HepG2 (cell line): ENCODE data around the gene CERS6. TPM values are rescaled to one million over a fixed set of nuclear protein-coding genes. Genes with fewer than 3 reads are reported as not detected.
A peak's percentile ranks its signal among the peaks of the same experiment; 100 is the strongest.

Experiments used
- BRD4 ChIP-seq: sonication (generic); formaldehyde crosslinking; IDR thresholded peaks from 2 replicates; pipeline ENCODE4 v1.4.0; 2020; ENCODE audit warnings: missing genetic modification reagents
- CBX1 ChIP-seq: IDR thresholded peaks from one replicate; pipeline ENCODE4 v1.6.1; 2016; ENCODE audit warnings: antibody characterized with exemption, low read depth
- CCDC6 ChIP-seq: sonication (generic); formaldehyde crosslinking; IDR thresholded peaks from 2 replicates; pipeline ENCODE4 v1.8.1; 2022; ENCODE audit warnings: mild to moderate bottlenecking, missing genetic modification reagents, moderate library complexity
- CHD4 ChIP-seq: fragments of 200-600 bp; sonication (generic); IDR thresholded peaks from 2 replicates; pipeline ENCODE4 v1.7.0; 2017; ENCODE audit warnings: mild to moderate bottlenecking, low read length, borderline replicate concordance
- ELF3 ChIP-seq: IDR thresholded peaks from 2 replicates; pipeline ENCODE4 v1.6.1; 2016; ENCODE audit warnings: missing genetic modification reagents, missing compliant biosample characterization
- FOSL2 ChIP-seq: sonication (generic); formaldehyde crosslinking; IDR thresholded peaks from 2 replicates; pipeline ENCODE4 v1.4.0; 2020; ENCODE audit warnings: missing genetic modification reagents
- HCFC1 ChIP-seq: fragments of 150-350 bp; IDR thresholded peaks from 2 replicates; pipeline ENCODE4 v1.6.1; 2014; ENCODE audit warnings: low read depth, low read length
- JARID2 ChIP-seq: sonication (generic); formaldehyde crosslinking; IDR thresholded peaks from 2 replicates; pipeline ENCODE4 v1.8.1; 2023; ENCODE audit warnings: missing genetic modification reagents, inconsistent platforms; ENCODE audit not compliant: insufficient replicate concordance
- KDM6A ChIP-seq: IDR thresholded peaks from 2 replicates; pipeline ENCODE4 v1.6.1; 2016; ENCODE audit warnings: low read depth
- SP2 ChIP-seq: sonication (generic); formaldehyde crosslinking; IDR thresholded peaks from 2 replicates; pipeline ENCODE4 v1.5.1; 2020; ENCODE audit warnings: mild to moderate bottlenecking, missing genetic modification reagents
- TBX3 ChIP-seq: fragments of 450-650 bp; IDR thresholded peaks from 2 replicates; pipeline ENCODE4 v1.6.1; 2017; ENCODE audit warnings: antibody characterized with exemption, mild to moderate bottlenecking, inconsistent platforms, borderline replicate concordance
- ZMYM2 ChIP-seq: sonication (generic); formaldehyde crosslinking; IDR thresholded peaks from 2 replicates; pipeline ENCODE4 v1.8.0; 2022; ENCODE audit warnings: mild to moderate bottlenecking, missing genetic modification reagents
- ZNF350 ChIP-seq: sonication (generic); formaldehyde crosslinking; IDR thresholded peaks from 2 replicates; pipeline ENCODE4 v1.4.0; 2020; ENCODE audit warnings: mild to moderate bottlenecking, low read depth, missing genetic modification reagents, borderline replicate concordance
- ZNF431 ChIP-seq: sonication (generic); formaldehyde crosslinking; IDR thresholded peaks from 2 replicates; pipeline ENCODE4 v1.9.0; 2022; ENCODE audit warnings: missing genetic modification reagents, low read depth, mild to moderate bottlenecking, borderline replicate concordance
- ZNF530 ChIP-seq: sonication (generic); formaldehyde crosslinking; IDR thresholded peaks from 2 replicates; pipeline ENCODE4 v1.5.0; 2020; ENCODE audit warnings: low read depth, mild to moderate bottlenecking, missing genetic modification reagents
- ZNF556 ChIP-seq: sonication (generic); formaldehyde crosslinking; IDR thresholded peaks from 2 replicates; pipeline ENCODE4 v1.4.0; 2020; ENCODE audit warnings: mild to moderate bottlenecking, missing genetic modification reagents, borderline replicate concordance
- ZNF614 ChIP-seq: IDR thresholded peaks from 2 replicates; pipeline ENCODE4 v1.6.1; 2018; ENCODE audit warnings: missing biosample characterization, missing genetic modification reagents, inconsistent platforms, borderline replicate concordance
- ZNF879 ChIP-seq: sonication (generic); formaldehyde crosslinking; IDR thresholded peaks from 2 replicates; pipeline ENCODE4 v1.8.1; 2023; ENCODE audit warnings: missing genetic modification reagents
- polyA plus RNA-seq, 8 experiments: library from polyadenylated mRNA; depleted of rRNA in 3 of 8; stranded (reverse) in 7 of 8; unstranded in 1 of 8; fragments of >200 nt; fragmentation: Illumina TruSeq in 4 of 8; extraction: Trizol in 4 of 8; gene quantifications; 2 replicates each; pipeline versions ENCODE4 v1.2.1 to v1.2.3, GENCODE V29; 2011 to 2016; ENCODE audit warnings: low read depth in 4 of 8, missing spikeins in 1 of 8, mixed read lengths in 1 of 8; ENCODE audit not compliant: insufficient read depth in 1 of 8
- total RNA-seq, 5 experiments: library from RNA; depleted of rRNA; stranded (reverse); fragments of >200 nt; fragmentation: Illumina TruSeq; extraction: Trizol; gene quantifications; 2 replicates each; pipeline ENCODE4 v1.2.3, GENCODE V29; 2016; ENCODE audit warnings: low read depth in 1 of 5
- TF ChIP-seq, protein P1 (sequence below): sonication (generic); formaldehyde crosslinking; IDR thresholded peaks from 2 replicates; pipeline ENCODE4 v1.5.0; 2020; ENCODE audit warnings: mild to moderate bottlenecking, missing genetic modification reagents
- TF ChIP-seq, protein P2 (sequence below): sonication (generic); formaldehyde crosslinking; IDR thresholded peaks from 2 replicates; pipeline ENCODE4 v1.5.0; 2020; ENCODE audit warnings: mild to moderate bottlenecking, missing genetic modification reagents, borderline replicate concordance
- TF ChIP-seq, protein P3 (sequence below): sonication (generic); formaldehyde crosslinking; IDR thresholded peaks from 2 replicates; pipeline ENCODE4 v1.4.0; 2020; ENCODE audit warnings: mild to moderate bottlenecking, missing genetic modification reagents
- TF ChIP-seq, protein P4 (sequence below): sonication (generic); formaldehyde crosslinking; IDR thresholded peaks from 2 replicates; pipeline ENCODE4 v1.4.0; 2020; ENCODE audit warnings: missing genetic modification reagents
- TF ChIP-seq, protein P5 (sequence below): sonication (generic); formaldehyde crosslinking; IDR thresholded peaks from 2 replicates; pipeline ENCODE4 v1.9.0; 2021; ENCODE audit warnings: missing genetic modification reagents, borderline replicate concordance

CERS6 gene
- total and polyA plus RNA-seq, 2 of the 13 experiments (the other 11 are each of a cell fraction or from before 2014, with no cell fraction given): 10.1 to 20.3 TPM

DNA sequence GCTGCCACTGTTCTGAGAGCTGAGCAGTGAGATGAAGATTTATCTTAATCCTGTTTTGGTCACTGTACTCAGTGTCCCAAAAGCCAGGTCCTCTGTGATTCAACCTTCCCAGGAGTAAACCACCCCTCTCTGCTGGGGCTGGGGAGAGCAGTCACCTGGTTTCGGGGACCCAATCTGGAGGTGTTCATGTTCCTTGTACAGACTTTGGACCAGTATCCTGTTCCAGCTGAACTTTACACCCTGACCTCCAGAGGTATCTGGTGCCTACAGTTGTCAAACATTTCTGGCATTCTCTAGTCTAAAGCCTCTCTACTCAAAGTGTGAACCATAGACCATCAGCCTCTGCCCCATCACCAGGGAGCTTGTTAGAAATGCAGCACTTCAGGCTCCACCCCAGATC is 22.1 kb downstream of the CERS6 start (continued):
- TF ChIP-seq, protein P1, sequence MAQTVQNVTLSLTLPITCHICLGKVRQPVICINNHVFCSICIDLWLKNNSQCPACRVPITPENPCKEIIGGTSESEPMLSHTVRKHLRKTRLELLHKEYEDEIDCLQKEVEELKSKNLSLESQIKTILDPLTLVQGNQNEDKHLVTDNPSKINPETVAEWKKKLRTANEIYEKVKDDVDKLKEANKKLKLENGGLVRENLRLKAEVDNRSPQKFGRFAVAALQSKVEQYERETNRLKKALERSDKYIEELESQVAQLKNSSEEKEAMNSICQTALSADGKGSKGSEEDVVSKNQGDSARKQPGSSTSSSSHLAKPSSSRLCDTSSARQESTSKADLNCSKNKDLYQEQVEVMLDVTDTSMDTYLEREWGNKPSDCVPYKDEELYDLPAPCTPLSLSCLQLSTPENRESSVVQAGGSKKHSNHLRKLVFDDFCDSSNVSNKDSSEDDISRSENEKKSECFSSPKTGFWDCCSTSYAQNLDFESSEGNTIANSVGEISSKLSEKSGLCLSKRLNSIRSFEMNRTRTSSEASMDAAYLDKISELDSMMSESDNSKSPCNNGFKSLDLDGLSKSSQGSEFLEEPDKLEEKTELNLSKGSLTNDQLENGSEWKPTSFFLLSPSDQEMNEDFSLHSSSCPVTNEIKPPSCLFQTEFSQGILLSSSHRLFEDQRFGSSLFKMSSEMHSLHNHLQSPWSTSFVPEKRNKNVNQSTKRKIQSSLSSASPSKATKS (CRISPR knock-in tag): no peak
- TF ChIP-seq CHD4 (no peak), ZNF350 (CRISPR knock-in tag) (peak; percentile 22; the same call in 1 of the 2 replicates), BRD4 (no peak), CBX1 (no peak), ZMYM2 (peak; percentile 98), CCDC6 (CRISPR knock-in tag) (no peak), ELF3 (CRISPR knock-in tag) (no peak), ZNF431 (CRISPR knock-in tag) (no peak), JARID2 (no peak), ZNF614 (peak; percentile 77; the same call in 1 of the 2 replicates), ZNF879 (no peak), TBX3 (peak; percentile 63; the same call in 1 of the 2 replicates), ZNF556 (CRISPR knock-in tag) (peak; percentile 60; the same call in 1 of the 2 replicates), SP2 (no peak), KDM6A (CRISPR knock-in tag) (peak; percentile 48; the same call in 1 of the 2 replicates), FOSL2 (CRISPR knock-in tag) (no peak), HCFC1 (no peak), ZNF530 (CRISPR knock-in tag) (no peak)
- TF ChIP-seq, protein P2, sequence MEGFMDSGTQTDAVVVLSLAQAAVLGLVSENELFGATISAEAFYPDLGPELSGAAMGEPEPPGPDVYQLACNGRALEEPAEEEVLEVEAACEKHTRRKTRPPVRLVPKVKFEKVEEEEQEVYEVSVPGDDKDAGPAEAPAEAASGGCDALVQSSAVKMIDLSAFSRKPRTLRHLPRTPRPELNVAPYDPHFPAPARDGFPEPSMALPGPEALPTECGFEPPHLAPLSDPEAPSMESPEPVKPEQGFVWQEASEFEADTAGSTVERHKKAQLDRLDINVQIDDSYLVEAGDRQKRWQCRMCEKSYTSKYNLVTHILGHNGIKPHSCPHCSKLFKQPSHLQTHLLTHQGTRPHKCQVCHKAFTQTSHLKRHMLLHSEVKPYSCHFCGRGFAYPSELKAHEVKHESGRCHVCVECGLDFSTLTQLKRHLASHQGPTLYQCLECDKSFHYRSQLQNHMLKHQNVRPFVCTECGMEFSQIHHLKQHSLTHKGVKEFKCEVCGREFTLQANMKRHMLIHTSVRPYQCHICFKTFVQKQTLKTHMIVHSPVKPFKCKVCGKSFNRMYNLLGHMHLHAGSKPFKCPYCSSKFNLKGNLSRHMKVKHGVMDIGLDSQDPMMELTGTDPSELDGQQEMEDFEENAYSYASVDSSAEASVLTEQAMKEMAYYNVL (CRISPR knock-in tag): no peak
- TF ChIP-seq, protein P3, sequence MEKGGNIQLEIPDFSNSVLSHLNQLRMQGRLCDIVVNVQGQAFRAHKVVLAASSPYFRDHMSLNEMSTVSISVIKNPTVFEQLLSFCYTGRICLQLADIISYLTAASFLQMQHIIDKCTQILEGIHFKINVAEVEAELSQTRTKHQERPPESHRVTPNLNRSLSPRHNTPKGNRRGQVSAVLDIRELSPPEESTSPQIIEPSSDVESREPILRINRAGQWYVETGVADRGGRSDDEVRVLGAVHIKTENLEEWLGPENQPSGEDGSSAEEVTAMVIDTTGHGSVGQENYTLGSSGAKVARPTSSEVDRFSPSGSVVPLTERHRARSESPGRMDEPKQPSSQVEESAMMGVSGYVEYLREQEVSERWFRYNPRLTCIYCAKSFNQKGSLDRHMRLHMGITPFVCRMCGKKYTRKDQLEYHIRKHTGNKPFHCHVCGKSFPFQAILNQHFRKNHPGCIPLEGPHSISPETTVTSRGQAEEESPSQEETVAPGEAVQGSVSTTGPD (CRISPR knock-in tag): no peak
- TF ChIP-seq, protein P4, sequence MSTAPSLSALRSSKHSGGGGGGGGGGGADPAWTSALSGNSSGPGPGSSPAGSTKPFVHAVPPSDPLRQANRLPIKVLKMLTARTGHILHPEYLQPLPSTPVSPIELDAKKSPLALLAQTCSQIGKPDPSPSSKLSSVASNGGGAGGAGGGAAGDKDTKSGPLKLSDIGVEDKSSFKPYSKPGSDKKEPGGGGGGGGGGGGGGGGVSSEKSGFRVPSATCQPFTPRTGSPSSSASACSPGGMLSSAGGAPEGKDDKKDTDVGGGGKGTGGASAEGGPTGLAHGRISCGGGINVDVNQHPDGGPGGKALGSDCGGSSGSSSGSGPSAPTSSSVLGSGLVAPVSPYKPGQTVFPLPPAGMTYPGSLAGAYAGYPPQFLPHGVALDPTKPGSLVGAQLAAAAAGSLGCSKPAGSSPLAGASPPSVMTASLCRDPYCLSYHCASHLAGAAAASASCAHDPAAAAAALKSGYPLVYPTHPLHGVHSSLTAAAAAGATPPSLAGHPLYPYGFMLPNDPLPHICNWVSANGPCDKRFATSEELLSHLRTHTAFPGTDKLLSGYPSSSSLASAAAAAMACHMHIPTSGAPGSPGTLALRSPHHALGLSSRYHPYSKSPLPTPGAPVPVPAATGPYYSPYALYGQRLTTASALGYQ: no peak
- TF ChIP-seq, protein P5, sequence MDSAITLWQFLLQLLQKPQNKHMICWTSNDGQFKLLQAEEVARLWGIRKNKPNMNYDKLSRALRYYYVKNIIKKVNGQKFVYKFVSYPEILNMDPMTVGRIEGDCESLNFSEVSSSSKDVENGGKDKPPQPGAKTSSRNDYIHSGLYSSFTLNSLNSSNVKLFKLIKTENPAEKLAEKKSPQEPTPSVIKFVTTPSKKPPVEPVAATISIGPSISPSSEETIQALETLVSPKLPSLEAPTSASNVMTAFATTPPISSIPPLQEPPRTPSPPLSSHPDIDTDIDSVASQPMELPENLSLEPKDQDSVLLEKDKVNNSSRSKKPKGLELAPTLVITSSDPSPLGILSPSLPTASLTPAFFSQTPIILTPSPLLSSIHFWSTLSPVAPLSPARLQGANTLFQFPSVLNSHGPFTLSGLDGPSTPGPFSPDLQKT: no peak
